MM.1S (cell line): ENCODE results near the gene ERBIN.

ENCODE experiments used
- CTCF ChIP-seq: fragments of 300-600 bp; sonication (generic); IDR thresholded peaks from 2 replicates; pipeline ENCODE4 v1.5.1; 2016; ENCODE audit warnings: antibody characterized with exemption, low read length, mixed read lengths
- EZH2 ChIP-seq: fragments of 300-600 bp; sonication (generic); optimal IDR thresholded peaks from 2 replicates; pipeline ENCODE3; 2017; ENCODE audit warnings: low read depth, mild to moderate bottlenecking, antibody characterized with exemption, low read length, mixed read lengths
- EZH2phosphoT487 ChIP-seq: fragments of 300-600 bp; sonication (generic); IDR thresholded peaks from 2 replicates; pipeline ENCODE4 v1.6.1; 2018; ENCODE audit warnings: antibody characterized with exemption, low read length

- TF ChIP-seq CTCF (no peak), EZH2 (no peak), EZH2phosphoT487 (no peak)
These were observed 11.7 kb upstream of the ERBIN start for GRCh38 chr5:65914641-65915196.
